ENCODE results near the gene USP24. TPM values are rescaled to one million over a fixed set of nuclear protein-coding genes. Genes with fewer than 3 reads are reported as not detected.

Gene USP24
- polyA plus RNA-seq, 1 of the 3 experiments (the other 2 are of a cell fraction): 8.1 TPM

DNA sequence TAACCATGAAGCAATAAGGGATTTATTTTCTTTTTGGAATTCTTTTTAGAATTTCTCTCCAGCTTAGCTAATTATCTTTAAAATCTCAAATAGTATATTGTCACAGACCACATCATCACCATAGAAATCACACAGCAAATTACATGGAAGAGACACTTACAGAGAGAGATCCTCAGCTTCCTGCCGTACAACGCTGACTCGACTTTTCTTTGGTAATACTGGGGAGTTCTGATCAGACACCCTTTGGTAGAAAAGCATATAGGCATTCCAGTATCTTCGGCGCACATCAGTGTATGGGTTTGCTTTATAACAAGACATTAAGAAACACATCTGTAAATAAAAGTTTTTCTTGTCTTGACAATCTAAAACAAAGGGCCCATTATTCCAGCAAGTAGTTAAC is 120.1 kb downstream of the USP24 start (continued):
- TF ChIP-seq NRF1 (IDR thresholded peaks at IDR 0.05; ENCODE audit: low read depth, low read length): no peak
- TF ChIP-seq EP300 (IDR thresholded peaks at IDR 0.05; ENCODE audit: borderline replicate concordance in 1 of 2, low read depth in 1 of 2, low read length in 1 of 2): no peak
- TF ChIP-seq, protein P1, sequence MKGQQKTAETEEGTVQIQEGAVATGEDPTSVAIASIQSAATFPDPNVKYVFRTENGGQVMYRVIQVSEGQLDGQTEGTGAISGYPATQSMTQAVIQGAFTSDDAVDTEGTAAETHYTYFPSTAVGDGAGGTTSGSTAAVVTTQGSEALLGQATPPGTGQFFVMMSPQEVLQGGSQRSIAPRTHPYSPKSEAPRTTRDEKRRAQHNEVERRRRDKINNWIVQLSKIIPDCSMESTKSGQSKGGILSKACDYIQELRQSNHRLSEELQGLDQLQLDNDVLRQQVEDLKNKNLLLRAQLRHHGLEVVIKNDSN (IDR thresholded peaks at IDR 0.05; ENCODE audit: borderline replicate concordance, low read depth): no peak

DNA sequence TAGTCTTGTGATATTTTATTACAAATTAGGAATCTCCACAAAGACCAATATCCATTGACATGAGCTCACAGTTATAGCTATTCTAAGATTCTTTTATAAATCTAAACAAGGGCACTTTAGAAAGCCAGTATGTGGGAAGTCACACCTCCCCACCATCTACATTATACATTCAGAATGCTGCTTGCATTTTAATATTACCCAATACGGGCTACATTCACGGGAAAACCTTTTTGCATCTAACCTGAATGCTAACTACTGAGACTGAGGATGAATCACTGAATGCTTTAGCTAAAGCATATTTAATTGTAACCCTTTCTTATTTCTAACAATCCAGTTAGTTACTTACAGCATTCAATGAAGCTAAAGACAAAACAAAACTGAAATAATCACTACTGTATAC is 122.7 kb downstream of the USP24 start:
- H3K79me2 ChIP-seq (ENCODE audit: insufficient read depth): no peaks in the 10 kb centered on the region
- no peaks in the 10 kb centered on the region; a peak in 1 of 4 replicates for H3K4me1 ChIP-seq (ENCODE audit: control insufficient read depth in 1 of 2, insufficient read depth in 2 of 2, low read depth in 1 of 2, low read length in 1 of 2)
- ChIA-PET CTCF (interaction anchor here (0.6 to 1.7 kb wide), 4 partner anchors 12 to 887 kb away, joined by 3 to 5 read pairs (median 3); no protein-coding TSS in a partner anchor), POLR2A (no interaction called here)
- TF ChIP-seq ZBTB33 (IDR thresholded peaks at IDR 0.05; ENCODE audit: borderline replicate concordance, low read depth) (no peak), GATA2 (CRISPR knock-in tag; IDR thresholded peaks at IDR 0.05) (no peak), MEF2A (IDR thresholded peaks at IDR 0.05; ENCODE audit: borderline replicate concordance, low read depth) (no peak), USF2 (IDR thresholded peaks at IDR 0.05; ENCODE audit: borderline replicate concordance, low read depth, low read length) (no peak), FOXM1 (IDR thresholded peaks at IDR 0.05; ENCODE audit: low read depth) (no peak), IRF3 (IDR thresholded peaks at IDR 0.05; ENCODE audit: low read depth, low read length) (no peak), YY1 (IDR thresholded peaks at IDR 0.05; ENCODE audit: low read depth) (no peak)
- TF ChIP-seq, protein P2, sequence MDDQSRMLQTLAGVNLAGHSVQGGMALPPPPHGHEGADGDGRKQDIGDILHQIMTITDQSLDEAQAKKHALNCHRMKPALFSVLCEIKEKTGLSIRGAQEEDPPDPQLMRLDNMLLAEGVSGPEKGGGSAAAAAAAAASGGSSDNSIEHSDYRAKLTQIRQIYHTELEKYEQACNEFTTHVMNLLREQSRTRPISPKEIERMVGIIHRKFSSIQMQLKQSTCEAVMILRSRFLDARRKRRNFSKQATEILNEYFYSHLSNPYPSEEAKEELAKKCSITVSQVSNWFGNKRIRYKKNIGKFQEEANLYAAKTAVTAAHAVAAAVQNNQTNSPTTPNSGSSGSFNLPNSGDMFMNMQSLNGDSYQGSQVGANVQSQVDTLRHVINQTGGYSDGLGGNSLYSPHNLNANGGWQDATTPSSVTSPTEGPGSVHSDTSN (IDR thresholded peaks at IDR 0.05): no peak
- TF ChIP-seq, protein P1 (IDR thresholded peaks at IDR 0.05; ENCODE audit: borderline replicate concordance, low read depth): no peak
- no peaks in the 10 kb centered on the region for H3K9me2 ChIP-seq
- H3K4me2 ChIP-seq: no peak overlapping the region
- no peak overlapping the region for H3K9ac ChIP-seq
- H3K27ac ChIP-seq (ENCODE audit: low read depth in 2 of 2, low read length in 1 of 2): no peak overlapping the region
- H3K36me3 ChIP-seq (replicated peaks in 1 of 2; ENCODE audit: control insufficient read depth in 1 of 2, insufficient read depth in 2 of 2, low read length in 1 of 2): peaks cover 81 to 88% of the 10 kb centered on the region in 2 experiments
- no peak overlapping the region for H3K4me3 ChIP-seq (ENCODE audit: low read depth in 2 of 2, low read length in 1 of 2)
- H4K20me1 ChIP-seq (ENCODE audit: insufficient read depth): no peaks in the 10 kb centered on the region
- H3F3A ChIP-seq (replicated peaks; ENCODE audit: insufficient read depth): no peaks in the 10 kb centered on the region
- no peaks in the 10 kb centered on the region for H3K9me3 ChIP-seq
- no peaks in the 10 kb centered on the region for H3K27me3 ChIP-seq (ENCODE audit: insufficient read depth)
- no peak overlapping the region for H2AFZ ChIP-seq (ENCODE audit: low read depth)
- no peak for DNase-seq
- 93% methylated on average over 2 of the region's 2 CpGs for whole genome bisulfite sequencing (ENCODE audit: low lambda C conversion rate)
